Measurements from ENCODE around the gene ADGRG4. TPM values are rescaled to one million over a fixed set of nuclear protein-coding genes. Genes with fewer than 3 reads are reported as not detected.

The ADGRG4 gene
- total and polyA plus RNA-seq, 2 donors (not counting 1 experiment from before 2014, with no cell fraction given) = not detected

DNA sequence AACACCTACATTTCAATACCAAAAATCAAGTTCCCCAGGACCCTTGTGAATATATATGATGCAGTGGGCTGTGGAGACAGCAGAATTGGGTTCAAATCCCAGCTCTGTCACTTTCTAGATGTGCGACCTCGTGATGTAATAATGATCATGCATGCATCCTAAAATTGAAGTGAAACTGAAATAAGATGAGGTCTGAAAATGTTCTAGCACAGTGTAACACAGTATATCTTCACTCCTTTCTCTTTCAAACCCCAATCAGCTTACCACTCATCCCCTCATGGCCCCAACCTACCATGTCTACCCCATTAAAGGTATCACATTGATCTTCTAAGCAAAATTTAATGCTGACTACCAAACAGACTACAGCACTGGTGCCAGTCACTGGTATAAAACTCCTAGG, 117.0 kb downstream of the ADGRG4 start:
- H3K9ac ChIP-seq (ENCODE audit: low read length) = no peak overlapping the region
- H3K4me2 ChIP-seq (replicated peaks; ENCODE audit: low read depth, low read length, poor library complexity, severe bottlenecking) = no peak overlapping the region
- Mint-ChIP-seq H3K4me3 (no peak overlapping the region), H3K27me3 (peaks cover 3% of the 10 kb centered on the region), H3K27ac (no peak overlapping the region), H3K4me1 (no peaks in the 10 kb centered on the region), H3K9me3 (ENCODE audit: insufficient read depth) (peaks cover 3% of the 10 kb centered on the region)
- WGBS (ENCODE audit: insufficient coverage) = no CpG with 5 or more reads among the region's 2 CpGs
- H3K79me2 ChIP-seq (ENCODE audit: control insufficient read depth, insufficient read depth, low read length) = no peaks in the 10 kb centered on the region
- H3K27me3 ChIP-seq (replicated peaks in 1 of 4; ENCODE audit: control extremely low read depth in 1 of 4, control insufficient read depth in 3 of 4, insufficient read depth in 4 of 4, low read length in 3 of 4) = no peaks in the 10 kb centered on the region
- H2AFZ ChIP-seq (ENCODE audit: insufficient read depth, low read depth, low read length, poor library complexity, severe bottlenecking) = no peak overlapping the region
- H3K27ac ChIP-seq (ENCODE audit: low read length in 2 of 2) = no peak overlapping the region
- no peak overlapping the region for H3K4me3 ChIP-seq (ENCODE audit: control extremely low read depth in 1 of 5, extremely low read depth in 1 of 5, insufficient read depth in 1 of 5, low read depth in 2 of 5, low read length in 4 of 5)
- ChIA-PET POLR2A (no interaction called here), CTCF (no interaction called here)
- intact Hi-C loops (cut with micrococcal nuclease) = no loop called here
- DNase-seq (no peak), ATAC-seq (ENCODE audit: low read depth) (no peak)
- no peaks in the 10 kb centered on the region for H3K36me3 ChIP-seq (replicated peaks in 1 of 2; ENCODE audit: control extremely low read depth in 1 of 2, control insufficient read depth in 1 of 2, extremely low read depth in 1 of 2, insufficient read depth in 2 of 2, low read length in 1 of 2)
- H3K9me3 ChIP-seq (ENCODE audit: control extremely low read depth in 1 of 3, control insufficient read depth in 2 of 3, insufficient read depth in 1 of 3, low read length in 2 of 3) = no peaks in the 10 kb centered on the region
- no peaks in the 10 kb centered on the region for H4K20me1 ChIP-seq (ENCODE audit: control insufficient read depth, insufficient read depth, low read length, poor library complexity, severe bottlenecking)
- H3K4me1 ChIP-seq (ENCODE audit: control insufficient read depth in 2 of 2, insufficient read depth in 2 of 2, low read length in 2 of 2) = no peaks in the 10 kb centered on the region
- TF ChIP-seq, protein P1, sequence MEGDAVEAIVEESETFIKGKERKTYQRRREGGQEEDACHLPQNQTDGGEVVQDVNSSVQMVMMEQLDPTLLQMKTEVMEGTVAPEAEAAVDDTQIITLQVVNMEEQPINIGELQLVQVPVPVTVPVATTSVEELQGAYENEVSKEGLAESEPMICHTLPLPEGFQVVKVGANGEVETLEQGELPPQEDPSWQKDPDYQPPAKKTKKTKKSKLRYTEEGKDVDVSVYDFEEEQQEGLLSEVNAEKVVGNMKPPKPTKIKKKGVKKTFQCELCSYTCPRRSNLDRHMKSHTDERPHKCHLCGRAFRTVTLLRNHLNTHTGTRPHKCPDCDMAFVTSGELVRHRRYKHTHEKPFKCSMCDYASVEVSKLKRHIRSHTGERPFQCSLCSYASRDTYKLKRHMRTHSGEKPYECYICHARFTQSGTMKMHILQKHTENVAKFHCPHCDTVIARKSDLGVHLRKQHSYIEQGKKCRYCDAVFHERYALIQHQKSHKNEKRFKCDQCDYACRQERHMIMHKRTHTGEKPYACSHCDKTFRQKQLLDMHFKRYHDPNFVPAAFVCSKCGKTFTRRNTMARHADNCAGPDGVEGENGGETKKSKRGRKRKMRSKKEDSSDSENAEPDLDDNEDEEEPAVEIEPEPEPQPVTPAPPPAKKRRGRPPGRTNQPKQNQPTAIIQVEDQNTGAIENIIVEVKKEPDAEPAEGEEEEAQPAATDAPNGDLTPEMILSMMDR (IDR thresholded peaks at IDR 0.05) = no peak
- no peak for TF ChIP-seq EZH2 (IDR thresholded peaks at IDR 0.05; ENCODE audit: borderline replicate concordance, insufficient read depth, low read depth, low read length, poor library complexity, severe bottlenecking)

DNA sequence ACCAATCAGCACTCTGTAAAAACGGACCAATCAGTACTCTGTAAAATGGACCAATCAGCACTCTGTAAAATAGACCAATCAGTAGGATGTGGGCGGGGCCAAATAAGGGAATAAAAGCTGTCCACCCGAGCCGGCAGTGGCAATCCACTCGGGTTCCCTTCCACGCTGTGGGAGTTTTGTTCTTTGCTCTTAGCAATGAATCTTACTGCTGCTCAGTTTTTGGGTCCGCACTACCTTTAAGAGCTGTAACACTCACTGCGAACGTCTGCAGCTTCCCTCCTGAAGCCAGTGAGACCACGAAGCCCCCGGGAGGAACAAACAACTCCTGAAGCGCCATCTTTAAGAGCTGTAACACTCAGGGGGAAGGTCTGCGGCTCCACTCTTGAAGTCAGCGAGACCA, 120.6 kb downstream of the ADGRG4 start:
- H3K4me1 ChIP-seq (ENCODE audit: control insufficient read depth in 2 of 2, insufficient read depth in 2 of 2, low read length in 2 of 2) = no peaks in the 10 kb centered on the region
- ATAC-seq (ENCODE audit: low read depth) (no peak), DNase-seq (no peak)
- H3K27me3 ChIP-seq (replicated peaks in 1 of 4; ENCODE audit: control extremely low read depth in 1 of 4, control insufficient read depth in 3 of 4, insufficient read depth in 4 of 4, low read length in 3 of 4) = no peaks in the 10 kb centered on the region
- H3K36me3 ChIP-seq (replicated peaks in 1 of 2; ENCODE audit: control extremely low read depth in 1 of 2, control insufficient read depth in 1 of 2, extremely low read depth in 1 of 2, insufficient read depth in 2 of 2, low read length in 1 of 2) = no peaks in the 10 kb centered on the region
- 60% methylated on average over 4 of the region's 14 CpGs for WGBS (ENCODE audit: insufficient coverage)
- POLR2A ChIA-PET = no interaction called here
- CTCF ChIA-PET = no interaction called here
- intact Hi-C loops (cut with micrococcal nuclease) = no loop called here
- H3K27ac ChIP-seq (ENCODE audit: low read length in 2 of 2) = no peak overlapping the region
- no peak overlapping the region for H3K4me2 ChIP-seq (replicated peaks; ENCODE audit: low read depth, low read length, poor library complexity, severe bottlenecking)
- Mint-ChIP-seq H3K9me3 (ENCODE audit: insufficient read depth) (peaks cover 3% of the 10 kb centered on the region), H3K27ac (no peak overlapping the region), H3K27me3 (peaks cover 3% of the 10 kb centered on the region), H3K4me3 (no peak overlapping the region), H3K4me1 (no peaks in the 10 kb centered on the region)
- no peaks in the 10 kb centered on the region for H3K9me3 ChIP-seq (ENCODE audit: control extremely low read depth in 1 of 3, control insufficient read depth in 2 of 3, insufficient read depth in 1 of 3, low read length in 2 of 3)
- TF ChIP-seq EZH2 (IDR thresholded peaks at IDR 0.05; ENCODE audit: borderline replicate concordance, insufficient read depth, low read depth, low read length, poor library complexity, severe bottlenecking) = no peak
- TF ChIP-seq, protein P1 (IDR thresholded peaks at IDR 0.05) = no peak
- H3K79me2 ChIP-seq (ENCODE audit: control insufficient read depth, insufficient read depth, low read length) = no peaks in the 10 kb centered on the region
- no peak overlapping the region for H3K9ac ChIP-seq (ENCODE audit: low read length)
- H3K4me3 ChIP-seq (ENCODE audit: control extremely low read depth in 1 of 5, extremely low read depth in 1 of 5, insufficient read depth in 1 of 5, low read depth in 2 of 5, low read length in 4 of 5) = no peak overlapping the region
- no peak overlapping the region for H2AFZ ChIP-seq (ENCODE audit: insufficient read depth, low read depth, low read length, poor library complexity, severe bottlenecking)
- H4K20me1 ChIP-seq (ENCODE audit: control insufficient read depth, insufficient read depth, low read length, poor library complexity, severe bottlenecking) = no peaks in the 10 kb centered on the region

All from B cell (primary cell).